HG02588 (cell line): ENCODE data around the gene CTIF.

Experiments
- ATAC-seq: cut with Tn5 transposase; IDR thresholded peaks from one replicate; pipeline ENCODE4 v1.9.1; 2021; ENCODE audit warnings: mild to moderate bottlenecking, moderate library complexity; ENCODE audit not compliant: unreplicated experiment

The CTIF gene

DNA sequence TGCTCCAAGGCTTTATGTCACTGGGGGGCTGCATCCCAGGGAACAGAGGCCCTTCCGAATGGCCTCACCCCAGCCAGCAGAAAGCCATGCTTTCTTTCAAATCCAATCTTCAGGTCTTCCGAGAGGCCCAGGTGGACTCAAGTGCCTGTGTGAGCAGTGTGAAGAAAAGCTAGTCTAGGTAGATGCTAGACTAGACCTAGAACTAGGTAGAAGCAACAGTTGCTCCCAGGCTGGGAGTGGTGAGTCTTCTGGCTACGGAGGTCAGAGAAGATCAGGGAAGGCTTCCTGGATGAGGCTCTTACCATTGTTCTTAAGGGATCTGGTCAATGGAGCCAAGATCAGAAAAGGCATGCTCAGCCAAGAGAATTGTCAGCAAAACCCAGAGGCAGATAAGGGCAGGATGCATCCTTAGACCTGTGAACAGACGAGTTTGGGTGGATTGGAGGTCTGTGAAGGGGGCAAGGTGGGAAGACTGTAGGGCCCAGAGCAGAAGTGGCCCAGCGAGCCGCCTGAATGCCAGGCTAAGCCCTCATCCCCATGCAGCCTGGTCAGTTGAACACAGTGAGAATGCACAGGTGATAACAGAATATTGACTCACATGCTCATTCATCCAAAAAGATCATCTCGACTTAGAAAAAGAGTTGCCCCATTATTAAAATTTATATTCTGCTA lies 301.1 kb downstream of the CTIF start:
- ATAC-seq: no peak

DNA sequence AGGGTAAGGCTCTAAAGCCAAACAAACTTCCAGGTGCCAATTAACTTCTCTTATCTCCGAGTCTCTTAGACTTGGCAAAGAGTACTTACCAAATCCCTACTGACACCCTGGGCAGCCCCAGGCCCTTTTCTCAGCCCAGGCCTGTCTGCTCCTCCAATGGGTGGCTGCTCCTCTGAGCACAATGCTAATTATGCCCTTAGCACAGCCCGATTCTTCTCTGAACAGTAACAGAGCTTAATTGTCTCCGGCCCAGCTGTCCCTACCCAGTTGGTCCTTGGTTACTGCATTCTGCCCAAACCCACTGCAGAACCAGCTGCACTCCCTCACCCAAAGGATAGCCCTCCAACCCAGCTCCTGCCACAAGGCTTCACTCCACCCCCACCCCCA lies 301.7 kb downstream of the CTIF start:
- no peak for ATAC-seq

DNA sequence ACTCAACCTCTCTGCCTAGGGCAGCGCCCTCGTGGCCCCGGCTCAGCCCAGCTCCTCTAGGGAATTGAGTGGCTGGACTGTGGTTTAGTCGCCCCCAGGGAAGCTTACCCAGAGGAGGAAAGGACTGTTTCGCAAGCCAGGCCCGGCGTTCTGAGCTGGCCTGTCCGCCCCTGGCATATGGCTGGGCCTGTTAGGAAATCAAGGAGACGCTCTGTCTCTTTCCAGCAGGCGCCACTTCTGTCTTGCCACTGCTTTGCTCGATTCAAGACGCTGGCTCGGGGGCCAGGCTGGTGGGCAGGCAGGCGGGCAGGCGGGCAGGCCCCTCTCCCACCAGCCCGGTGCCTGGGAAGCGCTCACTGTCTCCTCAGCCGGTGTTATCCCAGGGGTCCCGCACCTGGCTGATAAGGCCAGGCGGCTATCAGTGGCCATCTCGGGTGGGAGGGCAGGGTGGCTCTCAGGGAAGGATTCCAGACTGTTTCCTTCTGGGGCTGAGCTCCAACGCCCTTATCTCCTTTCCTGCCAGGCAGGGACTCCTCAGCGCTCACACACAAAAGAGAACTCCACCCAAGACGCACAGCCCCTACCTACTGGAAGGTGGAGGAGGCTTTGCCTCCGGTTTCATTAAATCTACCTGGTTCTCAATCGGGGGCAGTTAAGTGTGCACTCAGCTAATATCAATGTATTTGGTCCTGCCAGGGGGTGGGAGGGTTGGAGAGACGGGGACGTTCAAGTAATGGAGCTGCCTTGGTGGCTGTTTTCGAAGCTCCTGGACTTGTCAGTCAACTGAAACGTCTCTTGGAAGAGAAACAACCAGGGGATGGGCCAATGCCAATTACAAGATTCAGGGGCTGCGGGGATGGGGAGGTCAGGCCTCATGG lies 302.8 kb downstream of the CTIF start:
- ATAC-seq: no peak

DNA sequence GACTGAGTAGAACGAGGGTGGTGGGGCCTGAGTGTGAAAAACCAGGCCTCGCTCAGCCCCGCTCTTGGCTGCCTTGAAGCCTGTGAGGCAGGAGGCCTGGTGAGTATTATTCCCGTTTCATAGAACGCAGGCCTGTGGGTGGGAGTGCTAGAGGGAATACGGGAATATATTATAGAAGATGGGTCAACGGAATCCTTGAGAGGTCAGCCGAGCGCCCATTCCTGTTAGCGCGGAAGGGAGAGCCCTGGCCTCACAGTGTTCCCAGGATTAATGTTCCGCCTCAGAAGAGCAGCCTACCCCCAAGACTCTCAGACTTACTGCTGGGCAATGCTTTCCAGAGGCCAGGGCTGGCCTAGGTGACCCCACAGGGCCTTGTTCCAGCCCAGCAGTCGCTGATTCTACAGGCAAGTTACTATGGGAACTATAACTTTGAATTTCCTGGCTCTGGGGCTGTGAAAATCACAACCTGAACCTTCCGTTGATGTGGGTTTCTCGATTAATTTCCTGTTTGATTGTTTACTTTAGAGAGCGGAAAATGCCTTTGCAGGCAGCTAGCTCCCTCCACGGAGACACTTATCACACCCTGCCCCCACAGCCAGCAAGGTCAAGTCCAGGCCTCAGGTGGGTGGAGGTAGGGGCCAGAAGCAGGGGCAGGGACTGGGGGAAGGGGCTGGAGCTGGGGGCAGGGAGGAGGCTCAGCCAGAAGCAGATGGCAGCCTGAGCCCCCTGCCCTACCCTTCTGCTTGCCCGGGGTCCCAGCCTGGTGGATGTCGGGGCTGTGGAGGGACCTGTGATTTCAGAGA lies 303.6 kb downstream of the CTIF start:
- ATAC-seq: no peak

DNA sequence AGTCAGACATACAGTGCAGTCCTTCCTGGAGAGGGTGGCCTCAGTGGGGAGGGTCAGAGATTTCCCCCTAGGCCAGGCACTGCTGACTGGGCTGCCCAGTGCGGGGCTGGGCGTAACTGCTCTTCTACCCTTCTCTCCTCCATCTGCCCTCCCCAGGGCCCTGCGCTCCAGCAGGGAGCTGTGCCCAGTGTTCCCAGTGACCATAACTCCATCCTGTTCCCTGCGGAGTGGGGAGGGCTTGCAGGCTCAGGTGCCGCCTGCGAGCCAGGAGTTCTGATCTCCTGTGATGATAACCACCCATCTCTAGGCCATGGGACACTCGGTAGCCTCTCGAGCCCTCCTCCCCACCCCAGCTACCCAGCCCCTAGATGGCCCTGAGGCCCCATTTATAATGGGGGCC lies 304.3 kb downstream of the CTIF start:
- no peak for ATAC-seq

DNA sequence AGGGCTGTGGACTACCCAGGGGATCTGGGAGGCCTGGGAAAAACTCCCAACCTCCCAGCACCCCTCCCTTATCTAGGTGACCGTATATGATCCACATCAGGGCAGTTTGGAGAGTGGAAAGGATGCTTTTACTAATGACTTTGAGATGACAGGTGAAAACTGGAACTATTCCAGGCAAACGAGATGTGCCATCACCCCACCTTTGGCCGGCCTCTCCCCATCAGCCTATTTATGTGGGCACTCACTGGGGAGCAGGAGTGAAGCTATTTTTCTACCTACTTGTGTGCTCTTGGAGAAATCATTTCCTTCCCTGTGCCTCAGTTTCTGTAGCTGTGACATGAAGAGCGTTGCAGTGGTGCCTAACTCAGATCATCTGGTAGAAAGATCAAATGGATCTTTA lies 304.8 kb downstream of the CTIF start:
- ATAC-seq: no peak

DNA sequence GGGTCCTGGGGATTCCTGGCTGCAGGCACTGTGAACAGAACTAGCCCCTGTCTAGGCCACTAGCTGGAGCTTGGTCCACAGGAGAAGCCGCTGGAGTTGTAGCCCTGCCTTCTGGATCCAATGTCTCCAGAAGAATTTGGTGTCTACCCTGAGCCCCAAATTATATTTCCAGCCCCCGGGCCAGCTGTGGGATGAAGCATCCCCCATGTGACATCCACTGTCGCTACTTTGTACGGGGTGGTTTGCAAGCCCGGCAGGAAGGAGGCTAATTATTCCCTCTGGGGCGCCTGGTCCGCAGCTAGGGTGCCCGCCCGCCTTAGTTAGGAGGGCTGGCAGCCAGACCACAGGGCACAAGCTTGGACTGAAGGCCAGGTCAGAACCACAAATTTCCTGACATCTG lies 305.4 kb downstream of the CTIF start:
- ATAC-seq: no peak

DNA sequence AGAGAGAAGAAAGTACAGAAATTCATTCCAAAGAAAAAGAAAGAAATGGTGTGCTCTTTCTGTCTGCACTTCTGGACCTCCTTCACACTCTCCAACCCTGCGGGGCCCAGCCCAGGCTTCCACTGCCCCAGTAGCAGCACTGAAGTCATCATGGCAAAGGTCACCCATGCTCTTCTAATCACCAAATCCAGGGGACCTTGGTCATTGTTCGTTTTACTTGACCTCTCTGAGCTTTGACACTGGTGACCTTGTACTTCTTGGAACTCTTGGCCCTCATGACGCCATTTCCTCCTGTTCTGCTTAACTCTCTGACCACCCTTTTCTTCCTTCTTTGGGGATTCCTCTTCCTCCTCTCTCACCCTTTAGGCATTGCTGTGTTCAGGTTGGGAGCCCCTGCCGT lies 306.3 kb downstream of the CTIF start:
- ATAC-seq: no peak

DNA sequence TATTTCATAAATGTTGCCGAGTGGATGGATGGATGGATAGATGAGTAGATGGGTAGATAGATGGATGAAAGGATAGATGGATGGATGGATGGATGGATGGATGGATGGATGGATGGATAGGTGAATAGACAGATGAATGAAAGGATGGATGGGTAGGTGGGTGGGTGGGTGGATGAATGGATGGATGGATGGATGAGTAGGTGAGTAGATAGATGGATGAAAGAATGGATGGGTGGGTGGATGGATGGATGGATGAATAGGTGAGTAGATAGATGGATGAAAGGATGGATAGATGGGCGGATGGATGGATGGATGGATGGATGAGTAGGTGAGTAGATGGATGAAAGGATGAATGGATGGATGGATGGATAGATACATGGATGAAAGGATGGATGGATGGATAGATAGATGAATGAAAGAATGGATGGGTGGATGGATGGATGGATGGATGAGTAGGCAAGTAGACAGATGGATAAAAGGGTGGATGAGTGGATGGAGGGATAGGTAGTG lies 307.6 kb downstream of the CTIF start:
- ATAC-seq: no peak

DNA sequence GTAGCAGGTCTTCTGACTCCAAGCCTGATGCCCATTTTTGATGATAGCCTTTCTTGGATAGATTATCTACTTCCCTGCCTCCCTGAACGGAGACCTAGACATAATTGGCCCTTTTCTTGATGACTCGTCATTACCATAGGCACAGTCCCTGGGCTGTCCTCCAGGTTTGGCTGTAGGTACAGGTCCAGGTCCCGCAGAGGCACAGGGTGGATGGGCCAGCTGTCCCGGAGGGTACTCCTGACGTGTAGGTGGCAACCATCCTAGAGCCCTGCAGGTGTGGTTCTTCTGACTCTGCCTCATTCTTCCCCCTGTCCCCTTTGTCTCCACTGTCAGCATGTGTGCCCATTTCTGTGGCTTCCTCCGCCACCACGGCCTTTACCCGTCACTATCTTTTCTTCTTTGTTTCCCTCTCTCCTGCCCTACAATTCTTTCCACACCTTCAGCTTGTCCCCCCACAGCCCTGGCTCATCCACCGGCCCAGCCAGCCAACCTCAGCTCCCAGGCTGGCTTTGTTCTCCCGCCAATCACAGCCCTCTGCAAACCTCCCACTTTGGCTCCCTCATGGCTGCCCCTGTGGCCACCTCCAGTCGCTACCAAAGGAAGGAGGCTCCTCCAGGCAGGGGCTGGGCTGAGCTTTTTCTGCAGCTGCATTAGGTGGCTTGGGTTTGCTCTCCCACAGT lies 309.1 kb downstream of the CTIF start:
- ATAC-seq: no peak

DNA sequence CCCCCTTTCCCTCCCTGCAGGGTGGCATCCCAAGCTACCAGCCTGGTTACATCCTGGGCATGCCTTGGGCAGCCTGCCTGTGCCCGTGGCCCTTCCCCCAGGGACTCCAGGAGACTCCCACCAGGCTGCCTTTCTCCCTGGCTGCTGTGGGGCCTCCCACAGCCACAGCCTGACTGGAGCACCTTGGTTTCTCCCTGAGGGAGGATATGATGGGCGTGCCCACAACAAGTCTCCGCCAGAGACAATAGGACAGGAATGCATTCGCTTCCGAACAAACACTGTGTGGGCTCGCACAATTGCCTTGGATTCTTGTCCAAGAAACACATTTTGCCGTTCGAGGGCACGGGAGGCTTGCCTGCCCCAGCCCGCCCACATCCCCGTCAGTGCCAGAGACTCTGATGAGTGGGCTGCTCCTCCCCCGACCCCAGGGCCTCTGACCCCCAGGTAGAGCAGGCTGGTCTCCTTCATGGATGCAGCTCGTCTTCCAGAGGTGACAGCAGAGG lies 309.9 kb downstream of the CTIF start:
- ATAC-seq: no peak

DNA sequence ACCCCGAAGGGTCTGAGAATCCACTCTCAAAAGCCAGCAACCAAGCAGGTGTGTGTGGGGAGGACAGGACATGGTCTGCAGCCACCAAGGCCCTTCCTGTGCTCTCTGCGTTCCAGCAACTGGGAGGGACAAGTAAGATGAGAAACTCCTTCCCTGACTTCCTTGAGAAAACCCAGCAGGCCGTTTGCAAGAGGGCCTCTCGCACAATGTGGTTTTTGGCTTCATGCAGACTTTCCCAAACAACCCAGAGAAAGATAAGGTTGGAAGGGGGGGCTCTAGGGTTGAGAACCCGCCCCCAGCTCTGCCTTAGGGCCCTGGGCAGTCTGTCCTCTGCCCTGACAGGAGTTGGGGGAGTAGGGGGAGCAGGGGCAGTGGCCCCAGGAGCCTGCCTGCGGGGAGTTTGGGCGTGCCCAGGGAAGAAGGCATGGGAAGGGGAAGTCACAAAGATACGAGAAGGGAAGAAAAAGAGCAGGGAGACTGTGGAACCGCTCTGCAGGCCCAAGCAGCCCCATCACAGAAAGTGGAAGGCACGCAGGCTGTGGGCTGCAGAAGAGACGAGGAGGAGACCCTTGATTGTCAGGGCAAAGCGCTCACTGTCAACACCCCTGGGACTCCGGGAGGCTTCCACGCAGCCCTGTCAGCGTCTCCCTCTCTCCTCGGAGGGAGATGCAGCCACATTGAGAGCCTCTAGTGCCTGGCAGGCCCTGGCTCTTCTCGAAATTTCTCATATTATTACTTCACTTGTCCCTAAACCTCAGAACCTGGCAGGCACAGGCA lies 312.2 kb downstream of the CTIF start:
- no peak for ATAC-seq

DNA sequence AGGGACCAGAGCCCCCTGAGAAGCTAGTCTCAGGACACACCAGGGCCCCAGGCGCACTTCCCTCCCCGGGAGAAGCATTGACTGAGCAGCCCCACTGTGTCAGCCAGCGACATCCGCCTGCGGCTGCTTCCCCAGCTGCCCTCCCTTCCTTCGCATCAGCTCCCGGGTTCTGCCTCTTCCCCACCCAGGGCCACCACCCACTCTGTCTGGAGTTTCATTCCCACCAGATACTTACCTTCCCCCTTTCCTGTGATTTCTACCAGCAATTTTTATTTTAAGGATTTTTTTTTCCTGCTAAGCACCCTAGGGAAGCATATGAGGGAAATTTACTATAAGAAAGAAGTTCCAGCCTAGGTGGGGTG lies 312.7 kb downstream of the CTIF start:
- no peak for ATAC-seq

DNA sequence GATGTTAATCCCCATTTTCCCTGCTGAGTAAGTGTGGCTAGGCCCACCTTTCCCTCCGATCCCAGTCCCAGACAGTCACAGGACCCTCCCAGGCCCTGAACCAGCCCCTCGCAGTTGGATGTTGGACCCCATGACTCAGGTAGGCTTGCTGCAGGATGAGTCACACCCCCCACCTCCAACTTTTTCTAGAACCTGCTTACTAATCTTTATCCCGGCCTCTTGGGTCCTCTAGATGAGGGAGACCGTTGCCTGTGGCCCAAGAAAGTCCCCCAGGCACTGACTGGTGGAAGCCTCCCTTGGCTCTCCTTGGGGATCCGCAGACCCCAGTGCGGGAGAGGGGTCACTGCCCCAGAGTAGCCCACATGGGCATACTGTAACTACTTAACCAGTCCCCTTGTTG lies 313.5 kb downstream of the CTIF start:
- ATAC-seq: no peak

DNA sequence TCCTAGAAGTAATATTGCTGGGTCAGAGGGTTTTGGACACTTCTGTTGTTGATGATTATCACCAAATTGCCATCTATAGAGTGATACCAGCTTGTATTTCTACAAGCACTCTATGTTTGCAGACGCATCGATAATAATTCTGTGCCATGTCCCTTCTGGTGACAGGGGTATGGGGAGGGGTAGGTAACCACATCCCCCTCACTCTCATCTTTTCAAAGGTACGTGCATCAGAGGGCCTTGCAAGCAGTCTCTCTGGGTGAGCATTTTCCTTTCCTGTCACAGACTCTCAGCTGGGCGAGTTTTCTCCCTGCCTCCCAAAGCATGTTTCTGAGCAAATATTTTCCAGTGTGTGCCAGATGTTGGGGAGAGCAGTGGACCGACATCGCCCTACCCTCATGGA lies 314.0 kb downstream of the CTIF start:
- ATAC-seq: no peak

DNA sequence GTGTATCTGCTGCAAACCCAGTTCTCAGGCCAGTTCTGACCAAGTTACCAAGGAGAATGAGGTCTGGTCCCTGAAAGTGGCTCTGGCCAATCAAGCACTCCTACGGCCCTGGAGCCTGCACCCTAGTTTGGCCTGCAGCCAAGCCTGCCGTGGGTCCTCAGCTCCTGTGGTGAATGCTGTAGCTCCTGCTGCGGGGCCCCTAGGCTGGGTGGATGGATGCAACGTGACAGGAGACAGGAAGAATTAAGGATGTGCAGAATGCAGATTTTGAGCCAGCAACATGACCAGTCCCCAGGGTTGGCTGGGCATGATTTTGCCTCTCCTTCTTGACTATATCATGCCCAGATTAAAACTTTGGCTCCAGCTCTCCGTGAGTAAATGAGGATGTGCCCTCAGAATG lies 314.8 kb downstream of the CTIF start:
- no peak for ATAC-seq

DNA sequence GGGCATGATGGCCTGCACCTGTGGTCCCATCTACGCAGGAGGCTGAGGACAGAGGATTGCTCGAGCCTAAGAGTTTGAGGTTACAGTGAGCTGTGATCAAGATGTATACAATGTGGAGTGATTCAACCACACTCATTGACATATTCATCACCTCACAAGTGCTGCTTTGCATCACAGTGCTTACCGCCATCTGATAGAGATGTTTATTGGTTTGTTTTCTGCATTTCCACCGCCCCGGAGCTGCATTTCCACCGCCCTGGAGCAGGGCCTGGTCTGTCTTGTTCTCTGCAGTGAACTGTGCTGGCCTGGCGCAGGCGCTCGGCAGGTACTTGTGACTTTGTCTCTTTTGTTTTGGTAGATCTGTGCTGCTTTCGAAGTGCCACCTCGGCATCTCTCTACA lies 315.9 kb downstream of the CTIF start:
- ATAC-seq: no peak

DNA sequence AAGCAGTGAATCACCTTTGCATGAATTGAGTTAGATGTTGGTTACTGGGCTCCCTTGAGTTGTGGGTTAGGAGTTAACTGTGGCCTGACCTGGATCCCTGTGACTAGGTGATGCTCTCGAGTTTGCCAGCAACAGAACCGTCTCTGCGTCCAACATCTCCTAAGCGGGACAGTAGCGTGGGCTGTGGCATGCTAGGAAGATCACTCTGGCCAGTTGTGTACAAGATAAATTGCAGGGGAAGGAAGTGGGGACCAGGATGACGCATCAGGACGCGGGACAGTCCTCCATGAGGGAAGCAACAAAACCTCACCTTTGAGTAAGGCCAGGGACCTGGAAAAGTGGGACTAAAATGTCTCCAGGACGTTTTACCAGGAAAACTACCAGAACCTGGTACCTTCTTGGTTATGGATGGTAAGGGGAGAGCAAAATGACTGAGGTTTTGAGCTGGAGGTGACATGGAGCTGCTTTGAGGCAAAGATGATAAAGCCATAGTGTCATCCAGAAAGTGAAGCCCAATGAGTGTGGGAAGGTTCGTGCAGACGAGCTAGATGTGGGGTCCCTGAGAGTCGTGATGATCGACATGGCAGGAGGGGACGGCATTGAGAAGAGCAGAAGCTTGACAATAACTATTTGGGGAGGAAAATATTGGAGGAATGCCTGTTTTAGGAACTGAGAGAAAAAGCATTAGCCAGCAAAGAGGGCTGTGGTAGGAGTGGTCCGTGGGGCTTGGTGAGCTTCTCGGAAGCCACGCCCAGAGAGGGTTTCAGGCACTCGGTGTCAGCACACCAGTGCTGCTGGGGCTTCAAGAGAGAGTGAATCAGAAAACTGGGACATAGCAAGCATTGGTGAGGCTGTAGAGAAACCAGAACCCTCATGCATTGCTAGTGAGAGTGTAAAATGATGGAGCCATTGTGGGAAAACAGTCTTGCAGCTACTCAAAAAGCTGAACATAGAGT lies 316.9 kb downstream of the CTIF start:
- no peak for ATAC-seq
